Skin of body (tissue), 2 donors: ENCODE results near the gene SEC22C. TPM values are rescaled to one million over a fixed set of nuclear protein-coding genes. Genes with fewer than 3 reads are reported as not detected.
A peak's percentile ranks its signal among the peaks of the same experiment; 100 is the strongest.
"Not testable (repeated sequence)": the region's sequence is repeated elsewhere in the genome, so short reads cannot be mapped to it uniquely, and the experiment has no call there.

Experiments used
- DNase-seq: peaks from one replicate; lab custom pipeline; 2025; lab: John Stamatoyannopoulos, UW
- total RNA-seq: library from RNA; depleted of rRNA; stranded (reverse); fragments of >200 nt; gene quantifications from one replicate; pipeline ENCODE4 v1.2.3, GENCODE V29; 2014

The SEC22C gene
- total RNA-seq, 1 donor from 2014 or later: 31.2 TPM

- DNase-seq: no peak
These were observed 805 bp upstream of the SEC22C start for GRCh38 chr3:42582474-42583070.

- DNase-seq: no peak
These were observed 413 bp downstream of the SEC22C start for GRCh38 chr3:42581400-42581708.

- DNase-seq: not testable (repeated sequence)
These were observed 2.4 kb downstream of the SEC22C start for GRCh38 chr3:42579346-42579745.

GRCh38 chr3:42578054-42578453 is 3.7 kb downstream of the SEC22C start:
- no peak for DNase-seq

GRCh38 chr3:42575137-42575741 is 6.5 kb downstream of the SEC22C start:
- no peak for DNase-seq

GRCh38 chr3:42572278-42572677 is 9.5 kb downstream of the SEC22C start:
- no peak for DNase-seq

GRCh38 chr3:42569593-42570142 is 12.1 kb downstream of the SEC22C start:
- DNase-seq: no peak

- DNase-seq: no peak
These were observed 19.5 kb downstream of the SEC22C start for GRCh38 chr3:42562047-42562907.

GRCh38 chr3:42557854-42558253 is 23.9 kb downstream of the SEC22C start:
- DNase-seq: no peak

- not testable (repeated sequence) for DNase-seq
These were observed 24.9 kb downstream of the SEC22C start for GRCh38 chr3:42556817-42557216.

GRCh38 chr3:42556089-42556632 is 25.6 kb downstream of the SEC22C start:
- DNase-seq: no peak

- no peak for DNase-seq
These were observed 28.9 kb downstream of the SEC22C start for GRCh38 chr3:42552830-42553229.

GRCh38 chr3:42550250-42550649 is 31.5 kb downstream of the SEC22C start:
- DNase-seq: no peak

GRCh38 chr3:42549131-42549530 is 32.6 kb downstream of the SEC22C start:
- DNase-seq: no peak

GRCh38 chr3:42547401-42547945 is 34.3 kb downstream of the SEC22C start:
- DNase-seq: peak; percentile 44

- DNase-seq: no peak
These were observed 35.0 kb downstream of the SEC22C start for GRCh38 chr3:42546691-42547213.

GRCh38 chr3:42545284-42545900 is 36.4 kb downstream of the SEC22C start:
- no peak for DNase-seq

GRCh38 chr3:42544492-42545283 is 37.1 kb downstream of the SEC22C start:
- DNase-seq: no peak

- DNase-seq: no peak
These were observed 40.7 kb downstream of the SEC22C start for GRCh38 chr3:42541079-42541478.
